HG03571 (cell line): Measurements from ENCODE around the gene CCDC187.

ENCODE experiments used
- ATAC-seq: cut with Tn5 transposase; IDR thresholded peaks from one replicate; pipeline ENCODE4 v1.9.1; 2021; ENCODE audit not compliant: unreplicated experiment

CCDC187 gene

GRCh38 chr9:136339958-136340310 is 36.0 kb upstream of the CCDC187 start:
- ATAC-seq: no peak

GRCh38 chr9:136339173-136339957 is 35.5 kb upstream of the CCDC187 start:
- ATAC-seq: no peak

GRCh38 chr9:136338511-136338910 is 34.6 kb upstream of the CCDC187 start:
- ATAC-seq: no peak

GRCh38 chr9:136337416-136338395 is 33.8 kb upstream of the CCDC187 start:
- no peak for ATAC-seq

GRCh38 chr9:136336881-136337280 is 33.0 kb upstream of the CCDC187 start:
- ATAC-seq: no peak

- ATAC-seq: no peak
Measured at GRCh38 chr9:136336156-136336870, 32.4 kb upstream of the CCDC187 start.

GRCh38 chr9:136335296-136336155 is 31.6 kb upstream of the CCDC187 start:
- ATAC-seq: no peak

- ATAC-seq: no peak
Measured at GRCh38 chr9:136334541-136334940, 30.6 kb upstream of the CCDC187 start.

- ATAC-seq: no peak
Measured at GRCh38 chr9:136333486-136333885, 29.6 kb upstream of the CCDC187 start.

GRCh38 chr9:136333045-136333444 is 29.2 kb upstream of the CCDC187 start:
- no peak for ATAC-seq

GRCh38 chr9:136332482-136332983 is 28.6 kb upstream of the CCDC187 start:
- ATAC-seq: no peak

- ATAC-seq: no peak
Measured at GRCh38 chr9:136331556-136332481, 27.9 kb upstream of the CCDC187 start.

GRCh38 chr9:136331030-136331429 is 27.1 kb upstream of the CCDC187 start:
- no peak for ATAC-seq

GRCh38 chr9:136330406-136330990 is 26.6 kb upstream of the CCDC187 start:
- no peak for ATAC-seq

- ATAC-seq: no peak
Measured at GRCh38 chr9:136329636-136330405, 25.9 kb upstream of the CCDC187 start.

- ATAC-seq: no peak
Measured at GRCh38 chr9:136329211-136329627, 25.3 kb upstream of the CCDC187 start.

- no peak for ATAC-seq
Measured at GRCh38 chr9:136328622-136329041, 24.7 kb upstream of the CCDC187 start.
